ENCODE results near the gene NUDC. TPM values are rescaled to one million over a fixed set of nuclear protein-coding genes. Genes with fewer than 3 reads are reported as not detected.
A peak's percentile ranks its signal among the peaks of the same experiment; 100 is the strongest.
"Not testable (repeated sequence)": the region's sequence is repeated elsewhere in the genome, so short reads cannot be mapped to it uniquely, and the experiment has no call there.

Gene NUDC
- 118 and 120 TPM in 2 replicates for total RNA-seq (2021)
- long read RNA-seq, transcript NUDC-201 (9 exons, 1,800 nt) = major isoform, 1,910 of 2,132 reads
- long read RNA-seq, transcript NUDC-204 (2 exons, 607 nt) = minor isoform, 6 of 2,132 reads
- long read RNA-seq, partial matches to known transcripts = 22 of 2,132 reads
- long read RNA-seq, other reads (novel, unspliced or antisense) = 194 of 2,132 reads

GRCh38 chr1:26921540-26922430, at the start of gene NUDC:
Gene NUDC, plus strand, starts transcription at chr1:26921743. Its CDS starts 106 bp downstream, at chr1:26921849.
- Histone ChIP-seq H2BK15ac (ENCODE audit: low read depth, low read length) (no peak within 1 kb of the TSS), H3K27me3 (ENCODE audit: insufficient read depth, low read length) (no peaks in the 10 kb centered on the region), H3K27ac (ENCODE audit: insufficient read length, low read depth, low read length) (no peak within 1 kb of the TSS), H4K8ac (replicated peaks; ENCODE audit: insufficient read length, low read depth, low read length) (no peak within 1 kb of the TSS), H3K14ac (ENCODE audit: insufficient read depth, low read length) (peak within 1 kb of the TSS; percentile 91), H4K5ac (ENCODE audit: insufficient read length, low read depth, low read length) (no peak within 1 kb of the TSS), H3K79me2 (ENCODE audit: insufficient read depth, low read length) (peaks cover 15% of the 10 kb centered on the region; the same call in 1 of the 2 replicates), H3T11ph (ENCODE audit: low read length) (no peak within 1 kb of the TSS), H2BK120ac (ENCODE audit: low read depth, low read length, poor library complexity, severe bottlenecking) (no peak within 1 kb of the TSS), H3K9ac (ENCODE audit: extremely low read depth, insufficient read length, low read length) (peak within 1 kb of the TSS; percentile 83), H3K18ac (ENCODE audit: insufficient read length, low read depth, low read length) (peak within 1 kb of the TSS; percentile 80), H4K20me1 (ENCODE audit: control insufficient read depth, insufficient read depth, insufficient read length) (no peaks in the 10 kb centered on the region), H2BK20ac (ENCODE audit: low read depth, low read length, poor library complexity, severe bottlenecking) (no peak within 1 kb of the TSS), H2BK5ac (ENCODE audit: insufficient read length, low read length) (no peak within 1 kb of the TSS), H2AFZ (ENCODE audit: low read length) (no peak within 1 kb of the TSS), H3K4me1 (ENCODE audit: insufficient read depth, low read length) (peaks cover 3% of the 10 kb centered on the region; the same call in 1 of the 2 replicates), H3K4me2 (ENCODE audit: insufficient read depth, insufficient read length, low read length) (peak within 1 kb of the TSS; percentile 94), H2BK12ac (ENCODE audit: insufficient read length, low read depth, low read length) (no peak within 1 kb of the TSS), H3K56ac (ENCODE audit: insufficient read length, low read depth, low read length) (no peak within 1 kb of the TSS), H3K79me1 (ENCODE audit: insufficient read depth, low read depth, low read length, poor library complexity, severe bottlenecking) (peaks cover 13% of the 10 kb centered on the region), H4K91ac (ENCODE audit: insufficient read length, low read depth, low read length) (no peak within 1 kb of the TSS), H2AK5ac (ENCODE audit: insufficient read length, low read length) (no peak within 1 kb of the TSS), H3K23ac (ENCODE audit: insufficient read length, low read depth, low read length) (no peak within 1 kb of the TSS), H3K4ac (ENCODE audit: low read depth, low read length) (peak within 1 kb of the TSS; percentile 78; the same call in 1 of the 2 replicates), H3K9me3 (ENCODE audit: control insufficient read depth, low read depth, low read length) (no peaks in the 10 kb centered on the region), H3K23me2 (ENCODE audit: insufficient read length, low read depth, low read length, poor library complexity, severe bottlenecking) (peaks cover 7% of the 10 kb centered on the region)
- no CpG with 5 or more reads among the region's 83 CpGs for WGBS (ENCODE audit: extremely low coverage, insufficient read length, low lambda C conversion rate)
- peaks cover 3% of the 10 kb centered on the region; the same call in 1 of the 2 replicates for H3K27me3 Mint-ChIP-seq (ENCODE audit: low read depth)
- H3K9me3 Mint-ChIP-seq = peaks cover 0 to 2% of the 10 kb centered on the region in 2 experiments; a peak in 1 of 5 replicates
- TF ChIP-seq, protein P1, sequence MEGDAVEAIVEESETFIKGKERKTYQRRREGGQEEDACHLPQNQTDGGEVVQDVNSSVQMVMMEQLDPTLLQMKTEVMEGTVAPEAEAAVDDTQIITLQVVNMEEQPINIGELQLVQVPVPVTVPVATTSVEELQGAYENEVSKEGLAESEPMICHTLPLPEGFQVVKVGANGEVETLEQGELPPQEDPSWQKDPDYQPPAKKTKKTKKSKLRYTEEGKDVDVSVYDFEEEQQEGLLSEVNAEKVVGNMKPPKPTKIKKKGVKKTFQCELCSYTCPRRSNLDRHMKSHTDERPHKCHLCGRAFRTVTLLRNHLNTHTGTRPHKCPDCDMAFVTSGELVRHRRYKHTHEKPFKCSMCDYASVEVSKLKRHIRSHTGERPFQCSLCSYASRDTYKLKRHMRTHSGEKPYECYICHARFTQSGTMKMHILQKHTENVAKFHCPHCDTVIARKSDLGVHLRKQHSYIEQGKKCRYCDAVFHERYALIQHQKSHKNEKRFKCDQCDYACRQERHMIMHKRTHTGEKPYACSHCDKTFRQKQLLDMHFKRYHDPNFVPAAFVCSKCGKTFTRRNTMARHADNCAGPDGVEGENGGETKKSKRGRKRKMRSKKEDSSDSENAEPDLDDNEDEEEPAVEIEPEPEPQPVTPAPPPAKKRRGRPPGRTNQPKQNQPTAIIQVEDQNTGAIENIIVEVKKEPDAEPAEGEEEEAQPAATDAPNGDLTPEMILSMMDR (conservative IDR thresholded peaks at IDR 0.05) = no peak
- H3K4me3 Mint-ChIP-seq = peak within 1 kb of the TSS; percentile 93 to 96
- peak within 1 kb of the TSS; percentile 94 to 98 (median 98); a peak in 6 of 7 replicates for H3K27ac Mint-ChIP-seq
- H3K4me1 Mint-ChIP-seq = peaks cover 18% of the 10 kb centered on the region in 2 experiments
- H3K36me3 Mint-ChIP-seq (ENCODE audit: insufficient read depth in 1 of 3, low read depth in 3 of 3) = peaks cover 19 to 36% (median 30%) of the 10 kb centered on the region in 3 experiments; a peak in 6 of 7 replicates
- peak; percentile 96 for DNase-seq

DNA sequence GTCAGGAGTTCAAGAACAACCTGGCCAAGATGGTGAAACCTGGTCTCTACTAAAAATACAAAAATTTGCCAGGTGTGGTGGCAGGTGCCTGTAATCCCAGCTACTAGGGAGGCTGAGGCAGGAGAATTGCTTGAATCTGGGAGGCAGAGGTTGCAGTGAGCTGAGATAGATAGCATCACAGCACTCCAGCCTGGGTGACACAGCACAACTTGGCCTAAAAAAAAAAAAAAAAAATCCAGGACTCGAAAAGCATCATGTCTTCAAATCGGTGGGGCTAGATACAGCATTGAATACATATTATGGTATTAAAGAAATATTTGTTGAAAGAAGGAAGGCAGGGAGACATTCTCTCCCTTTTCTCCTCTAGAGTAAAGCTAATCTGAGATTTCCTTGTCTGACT, 48.4 kb upstream of the NUDC start:
- not testable (repeated sequence) for H4K91ac ChIP-seq (ENCODE audit: insufficient read length, low read depth, low read length); H3K27me3 ChIP-seq (ENCODE audit: insufficient read depth, low read length); H2BK20ac ChIP-seq (ENCODE audit: low read depth, low read length, poor library complexity, severe bottlenecking); H3K4me1 Mint-ChIP-seq; H3K27ac ChIP-seq (ENCODE audit: insufficient read length, low read depth, low read length); H3T11ph ChIP-seq (ENCODE audit: low read length); H4K5ac ChIP-seq (ENCODE audit: insufficient read length, low read depth, low read length); H4K20me1 ChIP-seq (ENCODE audit: control insufficient read depth, insufficient read depth, insufficient read length); H2BK12ac ChIP-seq (ENCODE audit: insufficient read length, low read depth, low read length); H2AFZ ChIP-seq (ENCODE audit: low read length); DNase-seq; H3K23me2 ChIP-seq (ENCODE audit: insufficient read length, low read depth, low read length, poor library complexity, severe bottlenecking); H2BK15ac ChIP-seq (ENCODE audit: low read depth, low read length); H3K9ac ChIP-seq (ENCODE audit: extremely low read depth, insufficient read length, low read length); H3K4ac ChIP-seq (ENCODE audit: low read depth, low read length); H4K8ac ChIP-seq (replicated peaks; ENCODE audit: insufficient read length, low read depth, low read length); H2AK5ac ChIP-seq (ENCODE audit: insufficient read length, low read length); H2BK5ac ChIP-seq (ENCODE audit: insufficient read length, low read length); H3K36me3 Mint-ChIP-seq (ENCODE audit: insufficient read depth in 1 of 3, low read depth in 3 of 3); H3K4me2 ChIP-seq (ENCODE audit: insufficient read depth, insufficient read length, low read length); H3K23ac ChIP-seq (ENCODE audit: insufficient read length, low read depth, low read length); H3K9me3 Mint-ChIP-seq; H3K4me1 ChIP-seq (ENCODE audit: insufficient read depth, low read length); H3K14ac ChIP-seq (ENCODE audit: insufficient read depth, low read length); H3K18ac ChIP-seq (ENCODE audit: insufficient read length, low read depth, low read length); H3K79me1 ChIP-seq (ENCODE audit: insufficient read depth, low read depth, low read length, poor library complexity, severe bottlenecking); H2BK120ac ChIP-seq (ENCODE audit: low read depth, low read length, poor library complexity, severe bottlenecking); H3K4me3 Mint-ChIP-seq; H3K9me3 ChIP-seq (ENCODE audit: control insufficient read depth, low read depth, low read length); H3K56ac ChIP-seq (ENCODE audit: insufficient read length, low read depth, low read length); H3K27me3 Mint-ChIP-seq (ENCODE audit: low read depth); H3K79me2 ChIP-seq (ENCODE audit: insufficient read depth, low read length)
- H3K27ac Mint-ChIP-seq = 0 out of 7 replicates have a peak overlapping the region, but pooled peaks of 1 of the 3 experiments have one; percentile 19
- WGBS (ENCODE audit: extremely low coverage, insufficient read length, low lambda C conversion rate) = no CpG with 5 or more reads among the region's 2 CpGs
